Astrocyte (in vitro differentiated cells and primary cell): ENCODE results near the gene UBAC2.

Experiments
- EZH2 ChIP-seq: IDR thresholded peaks from 2 replicates; pipeline ENCODE4 v1.6.1; 2012; ENCODE audit warnings: mild to moderate bottlenecking, low read length, inconsistent platforms; ENCODE audit not compliant: insufficient read depth
- TF ChIP-seq, protein P1 (sequence below): IDR thresholded peaks from 2 replicates; pipeline ENCODE4 v1.5.1; 2011; ENCODE audit warnings: low read depth, mild to moderate bottlenecking, inconsistent platforms, low read length, moderate library complexity; ENCODE audit not compliant: insufficient read depth

DNA sequence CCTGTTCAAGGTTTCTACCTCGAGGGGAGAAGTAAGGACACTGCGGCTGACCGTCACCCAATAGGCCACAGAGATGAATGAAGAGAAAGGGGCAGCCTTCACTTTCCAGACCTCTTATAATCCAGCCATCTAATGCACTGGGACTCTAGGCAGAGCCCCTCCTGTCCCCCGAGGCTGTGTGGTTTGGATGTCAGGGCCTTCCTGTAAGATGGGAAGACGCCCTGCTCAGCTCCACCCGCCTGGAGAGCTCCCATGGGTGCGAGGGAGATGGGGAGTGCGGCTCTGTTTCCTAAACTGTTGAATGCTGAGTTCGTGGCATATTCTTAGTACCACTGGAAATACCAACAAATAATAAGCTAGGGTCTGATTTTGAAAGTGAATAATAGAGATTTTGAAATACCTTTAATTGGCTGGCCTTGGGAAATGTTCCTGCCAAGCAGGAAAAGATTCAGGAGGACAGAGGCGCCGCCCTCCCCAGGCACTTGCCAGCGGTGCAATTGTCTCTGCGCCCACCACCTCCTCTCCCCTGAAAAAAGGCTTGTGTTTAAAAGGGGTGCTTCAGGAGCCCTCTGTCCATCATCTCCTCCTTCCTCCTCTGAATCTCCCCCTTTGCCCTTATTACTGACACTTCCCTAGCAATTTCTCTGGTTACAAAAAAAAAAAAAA is 191.9 kb downstream of the UBAC2 start:
- TF ChIP-seq, protein P1, sequence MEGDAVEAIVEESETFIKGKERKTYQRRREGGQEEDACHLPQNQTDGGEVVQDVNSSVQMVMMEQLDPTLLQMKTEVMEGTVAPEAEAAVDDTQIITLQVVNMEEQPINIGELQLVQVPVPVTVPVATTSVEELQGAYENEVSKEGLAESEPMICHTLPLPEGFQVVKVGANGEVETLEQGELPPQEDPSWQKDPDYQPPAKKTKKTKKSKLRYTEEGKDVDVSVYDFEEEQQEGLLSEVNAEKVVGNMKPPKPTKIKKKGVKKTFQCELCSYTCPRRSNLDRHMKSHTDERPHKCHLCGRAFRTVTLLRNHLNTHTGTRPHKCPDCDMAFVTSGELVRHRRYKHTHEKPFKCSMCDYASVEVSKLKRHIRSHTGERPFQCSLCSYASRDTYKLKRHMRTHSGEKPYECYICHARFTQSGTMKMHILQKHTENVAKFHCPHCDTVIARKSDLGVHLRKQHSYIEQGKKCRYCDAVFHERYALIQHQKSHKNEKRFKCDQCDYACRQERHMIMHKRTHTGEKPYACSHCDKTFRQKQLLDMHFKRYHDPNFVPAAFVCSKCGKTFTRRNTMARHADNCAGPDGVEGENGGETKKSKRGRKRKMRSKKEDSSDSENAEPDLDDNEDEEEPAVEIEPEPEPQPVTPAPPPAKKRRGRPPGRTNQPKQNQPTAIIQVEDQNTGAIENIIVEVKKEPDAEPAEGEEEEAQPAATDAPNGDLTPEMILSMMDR, result no peak
- TF ChIP-seq EZH2, result no peak
